Fibroblast of peridontal ligament (primary cell): ENCODE measurements around the gene SKP1.
A peak's percentile ranks its signal among the peaks of the same experiment; 100 is the strongest.

Experiments
- DNase-seq: peaks from one replicate; pipeline ENCODE4 v3.0.0-alpha.2; 2010; ENCODE audit errors: extremely low read depth

SKP1 gene

DNA sequence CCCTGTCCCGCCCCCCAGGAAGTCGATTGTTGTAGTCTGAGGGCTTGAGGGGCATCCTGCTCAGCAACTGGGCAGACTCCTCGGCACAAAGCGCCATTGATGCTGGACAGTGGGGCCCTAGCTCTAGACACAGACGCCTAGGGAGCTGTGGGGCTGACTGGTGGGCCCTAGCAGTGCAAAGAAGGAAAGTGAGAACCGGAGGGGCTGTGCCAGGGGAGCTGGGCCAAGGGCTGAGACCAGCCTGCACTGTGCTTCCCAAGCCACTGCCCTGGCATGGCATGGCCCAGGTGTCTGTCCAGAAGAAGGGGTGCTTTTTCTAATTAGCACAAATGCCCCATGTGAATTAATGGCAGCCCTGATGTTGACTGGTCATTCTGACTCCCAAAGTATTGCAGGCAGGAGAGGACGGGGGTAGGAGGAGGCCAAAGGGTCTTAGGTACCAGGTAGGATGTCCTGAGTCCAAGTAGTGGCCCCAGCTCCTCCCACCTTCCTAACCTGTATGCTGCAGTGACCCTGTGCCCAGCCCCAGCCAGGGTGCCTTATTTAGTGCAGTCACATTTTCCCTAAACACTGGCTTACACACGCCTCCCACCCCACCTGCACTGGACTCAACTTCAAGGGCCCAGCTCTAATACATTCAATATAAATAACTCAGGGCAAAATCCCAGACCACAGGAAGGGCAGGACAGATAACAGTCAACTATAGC lies 46.4 kb downstream of the SKP1 start:
- DNase-seq = no peak

DNA sequence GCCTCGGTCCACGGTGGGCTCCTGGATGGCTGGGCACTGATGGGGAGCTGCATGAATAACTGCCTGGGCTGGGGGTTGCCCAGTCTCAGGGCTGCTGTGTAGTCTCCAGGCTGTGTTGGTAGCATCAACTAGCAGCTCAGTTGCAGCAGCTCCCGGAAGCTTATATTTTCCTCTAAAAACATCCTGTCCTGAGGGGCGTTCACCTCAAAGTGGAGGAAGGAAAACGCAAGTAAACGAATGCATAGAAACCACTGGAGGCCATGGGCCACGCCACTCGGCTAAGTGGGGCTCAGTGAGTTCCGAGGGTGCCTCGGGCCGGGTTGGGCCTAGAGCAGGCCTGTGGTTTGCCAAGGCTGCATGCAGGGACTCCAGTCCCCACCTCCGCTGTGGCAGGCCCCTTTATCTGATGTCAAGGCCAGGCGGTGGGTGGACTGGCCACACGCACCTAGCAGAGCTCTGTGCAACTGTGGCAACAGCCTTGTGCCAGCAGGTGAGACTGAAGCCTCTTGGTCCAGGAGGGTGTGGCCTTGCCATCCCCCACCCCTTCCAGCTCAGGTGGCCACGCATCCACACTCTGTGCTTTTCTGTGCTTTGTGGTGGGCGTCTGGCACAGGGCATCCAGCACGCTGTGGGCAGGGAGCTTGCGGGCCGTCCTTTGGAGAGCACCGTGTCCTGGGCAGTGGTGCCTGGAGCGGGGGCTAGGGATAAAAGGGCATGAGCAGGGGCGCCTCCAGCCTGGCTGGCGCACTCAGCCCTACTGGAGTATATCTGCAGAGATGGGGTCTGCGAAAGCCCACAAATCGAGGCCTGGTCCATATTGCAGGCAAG lies 47.1 kb downstream of the SKP1 start:
- no peak for DNase-seq

DNA sequence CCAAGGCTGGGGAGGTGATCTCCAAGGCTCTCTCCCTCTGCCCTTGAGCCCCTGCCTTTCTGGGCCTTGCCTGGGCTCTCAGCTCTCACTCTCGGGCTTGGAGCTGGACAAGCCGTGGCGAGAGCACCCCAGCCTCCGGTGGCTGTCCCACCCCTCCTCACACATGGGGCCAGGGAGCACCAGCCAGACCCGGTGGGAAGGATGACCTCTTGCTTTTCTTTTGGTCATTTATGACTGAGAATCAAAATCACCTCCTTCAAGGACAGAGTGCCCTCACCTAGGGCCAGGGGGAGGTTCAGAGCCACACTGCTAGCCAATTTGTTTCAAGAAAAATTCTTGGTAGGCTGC lies 48.1 kb downstream of the SKP1 start:
- DNase-seq = no peak

DNA sequence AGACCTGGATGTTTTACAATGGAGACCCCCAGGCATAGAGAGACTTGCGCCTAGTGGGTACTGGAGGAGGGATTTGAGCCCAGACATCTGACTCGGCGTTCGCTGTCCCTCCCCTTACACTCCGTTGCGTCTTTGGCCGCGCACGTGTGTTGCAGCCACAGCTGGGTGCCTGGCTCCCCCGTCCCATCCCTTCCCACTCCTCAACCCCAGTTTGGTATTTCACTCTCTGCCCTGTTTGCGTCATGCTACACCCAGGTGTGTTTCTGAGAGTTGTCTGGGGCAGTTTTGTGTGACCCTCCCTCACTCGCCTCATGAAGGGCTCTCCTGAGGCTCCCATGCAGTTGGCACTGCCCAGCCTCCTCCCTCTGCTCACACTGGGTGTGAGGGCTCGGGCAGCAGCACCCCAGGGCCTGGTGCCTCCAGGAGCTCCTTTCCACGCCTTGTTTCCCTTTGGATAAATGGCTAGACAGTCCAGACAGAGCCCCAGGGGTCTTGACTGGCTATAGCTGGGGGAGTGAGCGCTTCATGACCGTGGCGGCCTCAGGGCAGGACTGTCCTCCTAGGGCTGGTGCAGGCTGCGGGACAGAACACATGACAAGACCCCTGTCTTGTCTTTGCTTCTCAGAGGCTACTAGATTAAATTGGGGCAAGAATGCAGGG lies 48.6 kb downstream of the SKP1 start:
- no peak for DNase-seq

DNA sequence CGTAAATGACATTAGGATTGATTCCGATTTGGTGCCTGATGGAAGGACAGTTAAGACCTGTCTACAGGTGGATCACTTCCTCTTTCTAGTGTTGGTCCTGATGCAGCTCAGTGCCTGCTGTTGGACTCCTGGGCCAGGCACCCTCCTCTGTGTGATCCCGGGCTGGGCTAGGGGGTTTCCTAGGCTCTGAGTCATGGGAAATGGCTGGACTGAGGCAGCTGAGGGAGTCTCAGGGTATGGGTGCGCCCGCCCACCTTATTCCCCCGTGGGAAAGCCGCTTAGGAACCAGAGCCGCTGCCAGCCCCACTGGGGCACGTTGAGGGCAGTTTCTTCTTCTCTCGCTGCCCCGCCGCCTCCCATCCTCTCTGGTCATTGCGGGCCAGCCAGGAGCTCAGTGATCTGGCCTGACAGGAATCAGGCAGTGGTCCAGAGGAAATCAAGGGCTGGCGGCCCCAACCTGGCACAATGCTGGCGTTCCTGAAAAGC lies 49.3 kb downstream of the SKP1 start:
- DNase-seq = peak; percentile 35

DNA sequence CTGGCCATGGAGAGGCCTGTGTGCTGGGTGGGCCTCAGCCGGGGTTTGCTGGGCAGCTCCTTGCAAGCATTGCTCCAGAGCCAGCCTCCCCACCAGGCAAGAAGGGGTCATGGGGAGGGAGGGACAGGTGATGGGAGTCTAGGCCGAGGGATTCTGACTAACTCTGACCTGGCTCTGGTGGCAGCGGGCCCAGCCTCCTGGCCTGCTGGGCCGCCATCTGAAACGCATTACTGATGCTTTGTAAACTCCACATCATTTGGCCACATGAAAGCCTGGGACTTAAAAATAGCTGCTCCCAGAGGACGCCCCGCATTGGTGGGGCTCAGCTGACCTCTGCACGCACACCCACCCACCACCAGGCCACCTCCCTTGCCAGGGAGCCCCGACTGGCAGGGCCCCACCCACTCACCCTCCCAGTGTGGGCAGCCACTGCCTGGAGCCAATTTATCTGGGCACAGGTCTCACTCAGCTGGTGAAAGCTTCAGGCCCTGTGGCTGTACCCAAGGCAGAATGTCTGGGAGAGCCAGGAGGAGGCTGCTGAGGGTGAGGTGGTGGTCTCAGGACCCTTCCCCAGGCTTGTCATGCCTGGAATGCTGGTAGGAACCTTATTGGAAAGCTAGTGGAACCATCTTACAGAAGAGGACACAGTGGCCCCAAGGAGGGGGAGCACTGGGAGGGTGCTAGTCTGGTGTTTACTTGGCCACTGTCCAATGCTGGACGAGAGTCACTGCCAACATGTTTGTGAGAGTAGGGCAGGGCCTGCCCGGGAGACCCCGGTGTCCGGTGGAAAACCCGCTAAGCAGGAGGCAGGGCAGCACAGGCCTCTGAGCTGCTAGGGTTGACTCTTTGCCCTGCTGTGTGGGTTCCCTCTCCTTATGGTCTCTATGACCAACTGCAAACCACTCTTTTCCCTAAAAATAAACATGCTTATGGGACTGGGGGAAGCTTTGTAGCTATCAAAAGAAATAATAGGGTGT lies 51.4 kb downstream of the SKP1 start:
- DNase-seq = peak; percentile 96

DNA sequence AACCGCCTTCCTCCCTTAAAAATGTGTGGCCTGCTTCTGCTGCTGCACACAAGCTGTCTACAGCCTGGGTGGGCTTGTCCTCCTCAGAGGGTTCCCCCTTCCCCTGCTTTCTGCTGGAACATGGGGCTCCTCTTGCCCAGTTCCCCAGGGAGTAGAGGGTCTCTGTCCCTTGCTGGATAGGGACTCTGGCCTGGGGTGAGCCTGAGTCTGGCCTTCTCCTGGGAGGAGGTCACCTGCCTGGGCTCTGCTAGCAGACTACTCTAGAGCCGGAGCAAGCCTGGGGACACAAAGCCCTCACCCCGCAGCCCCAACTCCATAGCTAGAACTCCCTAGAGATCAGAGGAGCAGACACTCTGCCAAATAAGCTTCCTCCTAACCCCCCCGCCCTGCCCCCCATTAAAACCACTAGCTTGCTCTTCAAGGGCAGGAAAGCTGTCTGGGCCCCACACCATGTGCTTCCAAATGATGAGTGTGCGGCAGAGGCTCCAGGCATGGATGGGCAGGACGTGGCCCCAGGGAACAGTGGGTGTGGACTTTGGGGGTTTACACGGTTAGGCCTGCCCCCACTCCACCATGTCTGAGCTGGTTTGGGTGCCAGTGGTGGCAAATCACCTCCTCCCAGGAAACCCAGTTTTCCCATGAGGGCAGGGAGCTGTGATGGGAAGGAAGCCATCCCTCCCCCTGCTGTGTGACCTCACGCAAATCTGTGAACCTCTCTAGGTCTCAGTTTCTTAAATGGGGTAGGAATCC lies 52.3 kb downstream of the SKP1 start:
- peak; percentile 76 for DNase-seq

DNA sequence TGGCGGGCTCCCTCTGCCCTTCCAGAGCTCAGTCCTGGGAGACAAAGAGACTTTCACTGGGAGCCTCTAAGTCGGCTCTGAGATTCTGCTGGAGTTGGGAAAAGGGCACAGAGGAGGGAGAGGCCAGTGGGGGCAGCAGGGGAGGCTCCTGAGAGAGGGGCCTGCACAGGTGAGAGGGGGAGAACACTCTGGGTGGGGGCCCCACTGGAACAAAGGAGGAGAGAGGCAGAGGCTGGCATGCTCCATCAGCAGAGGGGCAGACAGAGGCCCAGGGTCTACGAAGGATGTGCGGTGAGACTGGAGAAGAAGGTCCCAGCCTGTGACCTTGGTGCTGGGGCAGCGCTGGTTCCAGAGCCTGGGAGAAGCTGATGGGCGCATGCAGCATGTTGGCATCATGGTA lies 53.4 kb downstream of the SKP1 start:
- no peak for DNase-seq

DNA sequence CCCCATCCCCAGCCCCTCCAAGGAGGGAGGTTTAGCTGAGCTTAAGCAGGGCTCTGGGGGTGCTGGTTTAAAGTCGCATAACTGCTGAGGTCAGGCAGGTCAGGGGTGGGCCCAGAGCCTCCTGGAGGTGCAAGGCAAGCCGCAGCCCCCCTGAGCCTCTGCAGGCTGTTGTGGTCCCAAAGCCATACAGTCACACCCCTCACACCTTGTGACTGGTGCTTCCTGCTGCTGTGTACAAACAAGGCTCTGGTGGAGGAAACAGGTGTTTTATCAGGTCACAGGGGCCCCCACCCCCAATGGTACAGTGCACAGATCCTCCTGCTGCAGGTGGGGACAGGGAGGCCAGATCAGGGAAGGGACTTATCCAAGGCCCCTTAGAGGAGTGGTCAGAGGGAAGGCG lies 54.2 kb downstream of the SKP1 start:
- no peak for DNase-seq

DNA sequence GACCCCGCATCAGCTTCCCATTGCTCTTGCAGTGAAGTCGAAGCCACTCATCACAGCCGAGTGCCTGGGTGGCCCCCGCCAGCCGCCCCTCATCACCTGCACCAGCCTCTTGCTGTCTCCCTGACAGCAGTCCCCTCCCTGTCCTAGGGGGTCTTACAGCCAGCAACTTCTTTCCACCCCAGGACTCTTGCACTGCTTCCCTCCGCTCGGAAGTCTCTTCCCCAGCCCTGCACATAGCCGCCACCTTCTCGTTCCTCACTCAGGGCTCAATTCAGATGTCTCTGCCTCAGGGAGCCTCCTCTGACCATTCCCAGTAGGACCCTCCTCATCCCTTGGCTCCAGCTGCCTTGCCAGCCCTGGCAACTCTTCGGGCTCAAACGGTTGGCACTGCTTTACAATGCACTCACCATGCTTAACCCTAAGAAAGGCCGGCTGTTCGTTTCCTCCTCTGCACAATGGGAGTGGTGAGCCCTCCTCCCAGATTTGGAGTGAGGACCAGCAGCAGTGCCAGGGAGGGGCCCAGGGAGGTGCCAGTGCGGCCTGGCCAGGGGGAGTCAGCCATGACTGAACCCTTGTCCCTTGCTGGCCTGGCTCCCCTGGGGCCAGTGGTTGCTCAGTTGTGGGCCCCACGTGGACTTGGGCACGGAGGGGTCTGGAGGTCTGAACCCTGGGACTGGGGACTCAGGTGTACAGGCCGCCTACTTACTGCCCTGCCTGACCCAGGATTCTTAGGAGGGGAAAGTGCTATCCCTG lies 56.2 kb downstream of the SKP1 start:
- DNase-seq = no peak

DNA sequence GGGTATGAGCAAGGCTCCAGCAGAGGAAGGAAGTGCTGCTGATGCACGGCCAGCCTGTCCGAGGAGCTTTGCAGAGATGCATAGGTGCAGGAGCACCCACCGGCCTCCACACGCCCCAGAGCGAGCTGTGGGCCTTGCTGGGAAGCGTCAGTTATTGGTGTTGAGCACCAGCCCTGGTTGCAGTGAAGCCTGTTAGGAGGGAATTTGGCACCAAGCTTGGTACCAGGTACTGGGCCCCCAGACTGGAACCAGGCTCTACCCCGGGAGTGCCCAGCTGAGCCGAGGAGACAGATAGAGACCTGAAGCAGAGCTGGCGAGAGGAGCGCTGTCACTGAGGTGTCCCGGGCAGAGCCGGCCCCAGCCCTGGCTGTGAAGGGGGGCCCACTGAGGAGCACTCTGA lies 57.0 kb downstream of the SKP1 start:
- DNase-seq = no peak

DNA sequence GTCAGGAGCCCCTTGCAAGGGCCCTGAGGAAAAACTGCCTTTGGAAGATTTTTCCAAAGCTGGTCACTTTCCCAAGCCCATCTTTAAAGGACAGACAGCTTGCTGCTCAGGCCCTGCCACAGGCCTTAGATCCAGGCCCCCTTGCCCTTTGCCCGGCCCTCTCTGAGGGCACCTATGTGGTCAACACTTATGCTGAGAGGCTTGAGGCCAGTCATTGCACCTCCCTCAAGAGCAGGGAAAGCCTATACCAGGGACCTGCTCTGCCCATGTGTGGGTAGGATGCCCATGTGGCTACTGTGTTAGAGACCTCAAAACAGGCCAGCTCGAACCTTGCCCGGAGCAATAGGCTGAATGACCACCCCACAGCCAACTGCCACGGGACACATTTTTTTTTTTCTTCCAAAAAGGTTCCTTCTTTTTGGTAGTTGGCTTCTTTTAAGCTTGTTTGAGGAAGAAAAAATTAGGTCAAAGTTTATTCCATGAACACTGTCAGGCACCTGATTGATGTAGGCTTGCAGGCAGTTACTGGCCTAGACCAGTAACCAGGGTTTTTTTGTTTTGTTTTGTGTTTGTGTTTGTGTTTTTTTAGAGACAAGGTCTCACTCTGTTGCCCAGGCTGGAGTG lies 58.4 kb downstream of the SKP1 start:
- DNase-seq = no peak

DNA sequence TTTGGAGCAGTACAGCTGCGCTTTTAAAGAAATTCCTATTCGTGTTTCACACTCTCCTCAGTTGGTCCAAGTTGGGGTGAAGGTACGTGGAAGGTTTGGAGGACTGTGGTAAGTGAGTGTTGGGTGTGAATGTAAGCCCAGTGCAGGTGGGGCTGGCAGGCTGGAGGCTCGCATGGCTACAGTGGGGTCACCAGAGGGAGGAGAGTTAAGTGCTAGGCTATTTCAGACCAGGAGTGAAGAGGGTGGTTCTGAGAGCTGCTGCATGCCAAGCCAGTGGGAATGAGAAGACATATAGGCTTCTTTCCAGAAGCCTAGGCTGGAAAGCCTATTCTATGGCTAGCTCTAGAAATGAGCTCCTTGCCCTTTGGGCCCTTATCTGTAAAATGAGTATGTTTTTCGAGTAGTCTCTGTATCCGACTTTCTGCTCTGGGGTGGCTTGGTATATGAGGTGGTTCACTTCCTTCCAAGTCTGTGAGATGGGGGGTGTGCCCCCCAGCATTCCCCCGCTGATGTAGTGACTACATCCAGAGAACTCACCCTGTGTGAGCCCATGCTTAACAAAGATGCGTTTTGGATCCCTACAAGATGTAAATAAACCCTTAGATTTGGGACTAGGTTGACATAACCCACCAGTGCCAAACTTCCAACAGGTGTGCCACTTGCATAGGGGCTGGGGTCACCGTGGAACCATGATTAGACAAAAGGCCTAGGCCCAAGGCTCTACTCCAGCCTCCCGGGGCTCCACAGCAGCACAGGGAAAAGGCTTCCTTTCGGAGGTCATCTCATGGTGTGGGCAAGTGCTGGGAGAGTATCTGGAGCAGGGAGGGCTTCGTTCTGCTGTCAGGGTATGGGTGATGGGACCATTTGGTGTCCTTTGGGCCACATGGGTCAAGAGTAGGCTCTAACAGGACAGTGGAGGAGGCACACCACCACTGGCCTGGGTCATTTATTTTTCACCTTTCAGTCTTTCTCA lies 59.7 kb downstream of the SKP1 start:
- no peak for DNase-seq

DNA sequence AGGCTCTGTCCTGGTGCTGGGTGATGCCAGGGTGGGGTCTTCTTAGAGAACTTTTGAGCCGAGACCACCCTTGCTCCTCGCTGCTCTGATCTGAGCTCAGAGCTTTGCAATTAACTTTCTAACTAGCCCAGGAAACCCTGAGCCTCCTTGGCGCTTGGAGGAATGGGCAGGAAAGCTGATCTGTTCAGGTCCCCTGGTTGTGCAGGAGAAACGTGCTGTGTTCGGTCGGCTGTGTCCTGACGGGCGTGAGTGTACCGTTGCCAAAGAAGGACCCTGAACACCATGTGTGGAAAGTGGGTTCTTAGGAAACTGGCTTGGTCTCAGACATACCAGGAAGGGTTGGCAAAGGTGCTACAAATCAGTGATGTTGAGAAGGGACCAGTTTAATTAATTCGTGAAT lies 60.5 kb downstream of the SKP1 start:
- no peak for DNase-seq

DNA sequence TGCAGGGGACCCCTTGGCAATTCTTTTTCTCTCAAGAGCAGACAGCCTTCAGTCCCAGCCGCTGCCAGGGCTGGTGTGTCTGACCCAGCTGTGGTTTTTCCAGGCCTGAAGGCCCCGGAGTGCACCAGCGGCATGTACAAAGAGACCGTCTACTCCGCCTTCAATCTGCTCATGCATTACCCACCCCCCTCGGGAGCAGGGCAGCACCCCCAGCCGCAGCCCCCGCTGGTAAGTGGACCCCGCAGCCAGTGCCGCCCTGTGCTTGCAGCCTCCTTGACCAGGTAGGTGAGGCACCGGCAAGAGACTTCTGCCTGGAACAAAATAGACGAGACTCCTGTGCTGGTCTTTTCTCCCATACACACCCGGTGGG lies 61.0 kb downstream of the SKP1 start:
- no peak for DNase-seq

DNA sequence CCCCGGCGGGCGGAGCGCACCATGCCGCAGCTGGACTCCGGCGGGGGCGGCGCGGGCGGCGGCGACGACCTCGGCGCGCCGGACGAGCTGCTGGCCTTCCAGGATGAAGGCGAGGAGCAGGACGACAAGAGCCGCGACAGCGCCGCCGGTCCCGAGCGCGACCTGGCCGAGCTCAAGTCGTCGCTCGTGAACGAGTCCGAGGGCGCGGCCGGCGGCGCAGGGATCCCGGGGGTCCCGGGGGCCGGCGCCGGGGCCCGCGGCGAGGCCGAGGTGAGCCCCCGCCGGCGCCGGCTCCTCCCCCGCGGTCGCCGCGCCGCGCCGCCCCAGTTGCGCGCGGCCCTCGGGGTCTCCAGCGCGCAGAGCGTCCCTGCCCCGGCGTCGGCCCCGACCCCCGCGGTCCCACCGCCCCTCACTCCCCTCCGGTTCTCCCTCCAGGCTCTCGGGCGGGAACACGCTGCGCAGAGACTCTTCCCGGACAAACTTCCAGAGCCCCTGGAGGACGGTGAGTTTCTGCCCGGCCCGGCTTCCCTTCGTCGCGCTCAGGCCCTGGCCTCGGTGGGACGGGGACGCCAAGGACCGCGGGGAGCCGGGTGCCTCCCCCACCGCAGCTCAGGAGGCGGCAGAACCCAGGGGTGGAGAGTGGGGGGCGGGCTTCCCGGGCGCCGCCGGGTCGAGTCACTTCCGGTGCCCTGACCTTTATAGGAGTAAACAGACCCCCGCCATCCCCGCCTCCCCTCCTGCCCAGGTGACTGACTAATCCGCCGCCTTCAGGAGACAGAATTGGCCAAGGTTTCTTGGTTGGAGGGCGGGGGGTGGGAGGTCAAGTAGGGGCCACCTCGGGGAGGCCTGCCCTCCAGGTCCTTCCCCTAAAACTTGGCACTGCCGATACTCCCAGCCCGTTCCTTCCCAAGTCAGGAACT lies 61.6 kb downstream of the SKP1 start:
- DNase-seq = no peak
